Measurements from ENCODE around the gene TCF7L1. TPM values are rescaled to one million over a fixed set of nuclear protein-coding genes. Genes with fewer than 3 reads are reported as not detected.
A peak's percentile ranks its signal among the peaks of the same experiment; 100 is the strongest.

Gene TCF7L1
- total RNA-seq, 1 donor from 2014 or later, result 48.3 TPM

- no peaks in the 10 kb centered on the region for H3K36me3 Mint-ChIP-seq
- DNase-seq (ENCODE audit: low spot score in 2 of 2, unreplicated experiment in 2 of 2), result no peak
- H3K27me3 Mint-ChIP-seq (ENCODE audit: low read depth), result no peaks in the 10 kb centered on the region
- no peak overlapping the region for H3K4me3 Mint-ChIP-seq
- TF ChIP-seq, protein P1, sequence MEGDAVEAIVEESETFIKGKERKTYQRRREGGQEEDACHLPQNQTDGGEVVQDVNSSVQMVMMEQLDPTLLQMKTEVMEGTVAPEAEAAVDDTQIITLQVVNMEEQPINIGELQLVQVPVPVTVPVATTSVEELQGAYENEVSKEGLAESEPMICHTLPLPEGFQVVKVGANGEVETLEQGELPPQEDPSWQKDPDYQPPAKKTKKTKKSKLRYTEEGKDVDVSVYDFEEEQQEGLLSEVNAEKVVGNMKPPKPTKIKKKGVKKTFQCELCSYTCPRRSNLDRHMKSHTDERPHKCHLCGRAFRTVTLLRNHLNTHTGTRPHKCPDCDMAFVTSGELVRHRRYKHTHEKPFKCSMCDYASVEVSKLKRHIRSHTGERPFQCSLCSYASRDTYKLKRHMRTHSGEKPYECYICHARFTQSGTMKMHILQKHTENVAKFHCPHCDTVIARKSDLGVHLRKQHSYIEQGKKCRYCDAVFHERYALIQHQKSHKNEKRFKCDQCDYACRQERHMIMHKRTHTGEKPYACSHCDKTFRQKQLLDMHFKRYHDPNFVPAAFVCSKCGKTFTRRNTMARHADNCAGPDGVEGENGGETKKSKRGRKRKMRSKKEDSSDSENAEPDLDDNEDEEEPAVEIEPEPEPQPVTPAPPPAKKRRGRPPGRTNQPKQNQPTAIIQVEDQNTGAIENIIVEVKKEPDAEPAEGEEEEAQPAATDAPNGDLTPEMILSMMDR (IDR thresholded peaks at IDR 0.05; ENCODE audit: unreplicated experiment), result no peak
- peak overlapping the region; percentile 95 for H3K27ac Mint-ChIP-seq
- H3K9me3 Mint-ChIP-seq, result no peaks in the 10 kb centered on the region
- peaks cover 55% of the 10 kb centered on the region for H3K4me1 Mint-ChIP-seq
Measured at GRCh38 chr2:85276571-85277118, 143.5 kb downstream of the TCF7L1 start.

GRCh38 chr2:85277416-85278158, 144.4 kb downstream of the TCF7L1 start:
- peak; percentile 35 to 74 for DNase-seq (ENCODE audit: low spot score in 2 of 2, unreplicated experiment in 2 of 2)
- Mint-ChIP-seq H3K27ac (peak overlapping the region; percentile 95), H3K4me1 (peaks cover 53% of the 10 kb centered on the region), H3K36me3 (no peaks in the 10 kb centered on the region), H3K27me3 (ENCODE audit: low read depth) (no peaks in the 10 kb centered on the region), H3K9me3 (no peaks in the 10 kb centered on the region), H3K4me3 (no peak overlapping the region)
- TF ChIP-seq, protein P1 (IDR thresholded peaks at IDR 0.05; ENCODE audit: unreplicated experiment), result no peak

GRCh38 chr2:85278361-85278760, 145.2 kb downstream of the TCF7L1 start:
- Mint-ChIP-seq H3K4me3 (no peak overlapping the region), H3K27ac (peak overlapping the region; percentile 95), H3K4me1 (peaks cover 50% of the 10 kb centered on the region), H3K27me3 (ENCODE audit: low read depth) (no peaks in the 10 kb centered on the region), H3K36me3 (peaks cover 2% of the 10 kb centered on the region), H3K9me3 (no peaks in the 10 kb centered on the region)
- TF ChIP-seq, protein P1 (IDR thresholded peaks at IDR 0.05; ENCODE audit: unreplicated experiment), result no peak
- no peak for DNase-seq (ENCODE audit: low spot score in 2 of 2, unreplicated experiment in 2 of 2)

GRCh38 chr2:85281553-85281952, 148.4 kb downstream of the TCF7L1 start:
- no peak for DNase-seq (ENCODE audit: low spot score in 2 of 2, unreplicated experiment in 2 of 2)
- H3K27me3 Mint-ChIP-seq (ENCODE audit: low read depth), result no peaks in the 10 kb centered on the region
- peaks cover 7% of the 10 kb centered on the region for H3K36me3 Mint-ChIP-seq
- peaks cover 32% of the 10 kb centered on the region for H3K4me1 Mint-ChIP-seq
- no peaks in the 10 kb centered on the region for H3K9me3 Mint-ChIP-seq
- TF ChIP-seq, protein P1 (IDR thresholded peaks at IDR 0.05; ENCODE audit: unreplicated experiment), result no peak
- H3K4me3 Mint-ChIP-seq, result no peak overlapping the region
- peak overlapping the region; percentile 61 for H3K27ac Mint-ChIP-seq

GRCh38 chr2:85282914-85283313, 149.7 kb downstream of the TCF7L1 start:
- Mint-ChIP-seq H3K9me3 (no peaks in the 10 kb centered on the region), H3K4me1 (peaks cover 18% of the 10 kb centered on the region), H3K27ac (no peak overlapping the region), H3K36me3 (peaks cover 10% of the 10 kb centered on the region), H3K4me3 (no peak overlapping the region), H3K27me3 (ENCODE audit: low read depth) (no peaks in the 10 kb centered on the region)
- DNase-seq (ENCODE audit: low spot score in 2 of 2, unreplicated experiment in 2 of 2), result no peak
- TF ChIP-seq, protein P1 (IDR thresholded peaks at IDR 0.05; ENCODE audit: unreplicated experiment), result no peak

Data from mesothelial cell of epicardium (in vitro differentiated cells).